Measurements from ENCODE around the gene CNPPD1.
A peak's percentile ranks its signal among the peaks of the same experiment; 100 is the strongest.

Gene CNPPD1

GRCh38 chr2:219181531-219181930, 4.8 kb upstream of the CNPPD1 start:
- FAIRE-seq (no peak), DNase-seq (ENCODE audit: insufficient read length, low spot score) (no peak)

- FAIRE-seq (no peak), DNase-seq (ENCODE audit: insufficient read length, low spot score) (no peak)
Measured at GRCh38 chr2:219180961-219181360, 4.2 kb upstream of the CNPPD1 start.

GRCh38 chr2:219179601-219180465, 3.1 kb upstream of the CNPPD1 start:
- FAIRE-seq = no peak
- no peak for DNase-seq (ENCODE audit: insufficient read length, low spot score)

- no peak for DNase-seq (ENCODE audit: insufficient read length, low spot score)
- no peak for FAIRE-seq
Measured at GRCh38 chr2:219178377-219179175, 1.9 kb upstream of the CNPPD1 start.

GRCh38 chr2:219177552-219178376, 1.0 kb upstream of the CNPPD1 start, which contains the start of gene RETREG2:
Gene RETREG2 (plus strand): TSS chr2:219178275. CDS start chr2:219178353, 78 bp downstream.
- FAIRE-seq = peak; percentile 95

GRCh38 chr2:219175928-219176817, 552 bp downstream of the CNPPD1 start:
- peak; percentile 38 for DNase-seq (ENCODE audit: insufficient read length, low spot score)
- peak; percentile 85 for FAIRE-seq

More at GRCh38 chr2:219177552-219178376, 1.0 kb upstream of the CNPPD1 start, which contains the start of gene RETREG2:
- DNase-seq (ENCODE audit: insufficient read length, low spot score) = peak; percentile 96

- FAIRE-seq = no peak
- DNase-seq (ENCODE audit: insufficient read length, low spot score) = no peak
Measured at GRCh38 chr2:219175486-219175885, 1.2 kb downstream of the CNPPD1 start.

GRCh38 chr2:219174801-219175200, 1.9 kb downstream of the CNPPD1 start:
- DNase-seq (ENCODE audit: insufficient read length, low spot score) (no peak), FAIRE-seq (no peak)

- DNase-seq (ENCODE audit: insufficient read length, low spot score) (no peak), FAIRE-seq (no peak)
Measured at GRCh38 chr2:219174146-219174545, 2.6 kb downstream of the CNPPD1 start.

- FAIRE-seq (no peak), DNase-seq (ENCODE audit: insufficient read length, low spot score) (no peak)
Measured at GRCh38 chr2:219173176-219173575, 3.5 kb downstream of the CNPPD1 start.

- FAIRE-seq = no peak
- no peak for DNase-seq (ENCODE audit: insufficient read length, low spot score)
Measured at GRCh38 chr2:219172231-219173154, 4.2 kb downstream of the CNPPD1 start.

- peak; percentile 20 for FAIRE-seq
- DNase-seq (ENCODE audit: insufficient read length, low spot score) = peak; percentile 65
Measured at GRCh38 chr2:219171231-219171651, 5.5 kb downstream of the CNPPD1 start.

GRCh38 chr2:219169930-219170654, 6.6 kb downstream of the CNPPD1 start, which contains the start of gene SLC23A3:
Gene SLC23A3 (minus strand): TSS chr2:219170029. CDS start chr2:219169984, 45 bp downstream.
- FAIRE-seq = no peak
- no peak for DNase-seq (ENCODE audit: insufficient read length, low spot score)

- FAIRE-seq = no peak
- DNase-seq (ENCODE audit: insufficient read length, low spot score) = no peak
Measured at GRCh38 chr2:219168932-219169331, 7.8 kb downstream of the CNPPD1 start.

GRCh38 chr2:219168526-219168925, 8.2 kb downstream of the CNPPD1 start:
- no peak for DNase-seq (ENCODE audit: insufficient read length, low spot score)
- FAIRE-seq = no peak

GRCh38 chr2:219167997-219168396, 8.7 kb downstream of the CNPPD1 start:
- DNase-seq (ENCODE audit: insufficient read length, low spot score) = no peak
- no peak for FAIRE-seq

- FAIRE-seq (no peak), DNase-seq (ENCODE audit: insufficient read length, low spot score) (no peak)
Measured at GRCh38 chr2:219165058-219165911, 11.4 kb downstream of the CNPPD1 start.
